HepG2 (cell line): ENCODE data around the gene CCZ1B. TPM values are rescaled to one million over a fixed set of nuclear protein-coding genes. Genes with fewer than 3 reads are reported as not detected.
"Not testable (repeated sequence)": the region's sequence is repeated elsewhere in the genome, so short reads cannot be mapped to it uniquely, and the experiment has no call there.

Experiments used
- ATAC-seq: fragments of 200-7000 bp; cut with Tn5 transposase; 3 replicates; pipeline ENCODE4 v1.9.1; 2020; ENCODE audit warnings: mild to moderate bottlenecking, moderate library complexity
- BruUV-seq: library from RNA; stranded (reverse); fragments of 400-500 nt; replicated peaks from 2 replicates; lab custom pipeline; 2021; lab: Mats Ljungman, UMichigan
- CTCF ChIA-PET: fragments of 300-600 bp; formaldehyde crosslinking; extraction: SDS; loops from one replicate; lab custom pipeline; 2021; ENCODE audit warnings: low total read pairs, inconsistent platforms, low intra/inter-chr PET ratio; lab: Yijun Ruan, JAX
- POLR2A ChIA-PET: fragments of 350-600 bp; sonication (Branson Sonifier 250); formaldehyde crosslinking; loops from one replicate; lab custom pipeline; 2020; ENCODE audit warnings: antibody characterized with exemption, inconsistent platforms; lab: Yijun Ruan, JAX
- DNase-seq: peaks from one replicate; pipeline ENCODE4 v3.0.0-alpha.2; 2015; ENCODE audit warnings: low spot score
- FAIRE-seq: peaks from 3 replicates; lab custom pipeline; 2011; peaks lifted over from hg19 to GRCh38; lab: Jason Lieb, UNC
- H2AFZ ChIP-seq: one replicate; pipeline ENCODE4 v1.6.1; 2011; ENCODE audit warnings: low read length, inconsistent platforms
- H3K27ac ChIP-seq: fragments of 300-600 bp; 3 replicates; pipeline ENCODE4 v1.8.0; 2011; ENCODE audit warnings: mixed run types, mild to moderate bottlenecking, mixed read lengths, low read length, inconsistent platforms; ENCODE audit not compliant: insufficient read depth; ENCODE audit errors: extremely low read length
- H3K27me3 ChIP-seq, 2 experiments: fragments of 200-600 bp in 1 of 2; 2 replicates in 1 of 2; 3 replicates in 1 of 2; pipeline versions ENCODE4 v1.6.0 to v1.8.0; 2011; ENCODE audit warnings: low read length in 2 of 2, mild to moderate bottlenecking in 2 of 2, moderate library complexity in 2 of 2, inconsistent platforms in 1 of 2; ENCODE audit not compliant: insufficient read depth in 2 of 2, control insufficient read depth in 1 of 2
- H3K36me3 ChIP-seq, 2 experiments: fragments of 200-600 bp in 1 of 2; replicated peaks in 1 of 2; 2 replicates in 1 of 2; 3 replicates in 1 of 2; pipeline versions ENCODE4 v1.5.1 to v1.8.0; 2011; ENCODE audit warnings: low read length in 2 of 2, inconsistent platforms in 1 of 2; ENCODE audit not compliant: insufficient read depth in 2 of 2, control insufficient read depth in 1 of 2
- H3K4me1 ChIP-seq: 2 replicates; pipeline ENCODE4 v1.5.1; 2012; ENCODE audit warnings: low read length, inconsistent platforms; ENCODE audit not compliant: insufficient read depth
- H3K4me2 ChIP-seq: 2 replicates; pipeline ENCODE4 v1.6.0; 2011; ENCODE audit warnings: low read depth, low read length, inconsistent platforms
- H3K4me3 ChIP-seq, 3 experiments: fragments of 200-600 bp in 1 of 3; sonication (generic), shearing (Covaris generic) in 1 of 3; replicated peaks in 1 of 3; 2 replicates each; pipeline ENCODE4 v1.5.1; 2011 to 2016; ENCODE audit warnings: low read length in 3 of 3, inconsistent platforms in 2 of 3, low read depth in 2 of 3, mild to moderate bottlenecking in 2 of 3, control low read depth in 1 of 3, mixed read lengths in 1 of 3; ENCODE audit not compliant: insufficient read depth in 1 of 3
- H3K79me2 ChIP-seq: one replicate; pipeline ENCODE4 v1.6.1; 2011; ENCODE audit warnings: low read length, inconsistent platforms; ENCODE audit not compliant: insufficient read depth
- H3K9ac ChIP-seq: 2 replicates; pipeline ENCODE4 v1.6.0; 2011; ENCODE audit warnings: mild to moderate bottlenecking, low read depth, low read length, inconsistent platforms; ENCODE audit not compliant: insufficient read depth
- H3K9me3 ChIP-seq: 2 replicates; pipeline ENCODE4 v1.5.1; 2012; ENCODE audit warnings: mild to moderate bottlenecking, low read length
- H4K20me1 ChIP-seq: 2 replicates; pipeline ENCODE4 v1.6.0; 2011; ENCODE audit warnings: inconsistent platforms, mild to moderate bottlenecking, low read length, moderate library complexity; ENCODE audit not compliant: insufficient read depth
- WGBS: methylation state at CpG from one replicate; pipeline ENCODE4 v1.1.6; 2017; ENCODE audit warnings: low lambda C conversion rate; 5-methylcytosine and 5-hydroxymethylcytosine counted together
- in situ Hi-C: cut with HindIII; loops from 2 replicates; pipeline ENCODE4 v1.10.0; 2017; ENCODE audit warnings: low pct_unique_long_range_greater_than_20kb; ENCODE audit not compliant: extremely low pct_ligation_motif_present
- intact Hi-C: fragments of 100-400 bp; cut with micrococcal nuclease; formaldehyde crosslinking; loops from one replicate; pipeline ENCODE4 v1.10.0; 2022; ENCODE audit not compliant: unreplicated experiment
- polyA plus RNA-seq, 8 experiments: library from polyadenylated mRNA; depleted of rRNA in 3 of 8; stranded (reverse) in 7 of 8; unstranded in 1 of 8; fragments of >200 nt; fragmentation: Illumina TruSeq in 4 of 8; extraction: Trizol in 4 of 8; gene quantifications; 2 replicates each; pipeline versions ENCODE4 v1.2.1 to v1.2.3, GENCODE V29; 2011 to 2016; ENCODE audit warnings: low read depth in 4 of 8, missing spikeins in 1 of 8, mixed read lengths in 1 of 8; ENCODE audit not compliant: insufficient read depth in 1 of 8
- total RNA-seq, 5 experiments: library from RNA; depleted of rRNA; stranded (reverse); fragments of >200 nt; fragmentation: Illumina TruSeq; extraction: Trizol; gene quantifications; 2 replicates each; pipeline ENCODE4 v1.2.3, GENCODE V29; 2016; ENCODE audit warnings: low read depth in 1 of 5

CCZ1B gene
- total and polyA plus RNA-seq, 2 of the 13 experiments (the other 11 are each of a cell fraction or from before 2014, with no cell fraction given) = 24.4 to 50.0 TPM

- DNase-seq, POLR2A ChIA-PET, in situ Hi-C loops, FAIRE-seq, H3K9ac ChIP-seq, H3K79me2 ChIP-seq, H3K9me3 ChIP-seq, H3K27ac ChIP-seq, ATAC-seq, H2AFZ ChIP-seq, H4K20me1 ChIP-seq, H3K36me3 ChIP-seq, BruUV-seq, CTCF ChIA-PET, H3K4me3 ChIP-seq, H3K27me3 ChIP-seq, H3K4me2 ChIP-seq, H3K4me1 ChIP-seq, intact Hi-C loops: not testable (repeated sequence)
- WGBS = 77% methylated on average over 13 of the region's 71 CpGs
Observed at GRCh38 chr7:6854747-6855562, 28.9 kb upstream of the CCZ1B start.

DNA sequence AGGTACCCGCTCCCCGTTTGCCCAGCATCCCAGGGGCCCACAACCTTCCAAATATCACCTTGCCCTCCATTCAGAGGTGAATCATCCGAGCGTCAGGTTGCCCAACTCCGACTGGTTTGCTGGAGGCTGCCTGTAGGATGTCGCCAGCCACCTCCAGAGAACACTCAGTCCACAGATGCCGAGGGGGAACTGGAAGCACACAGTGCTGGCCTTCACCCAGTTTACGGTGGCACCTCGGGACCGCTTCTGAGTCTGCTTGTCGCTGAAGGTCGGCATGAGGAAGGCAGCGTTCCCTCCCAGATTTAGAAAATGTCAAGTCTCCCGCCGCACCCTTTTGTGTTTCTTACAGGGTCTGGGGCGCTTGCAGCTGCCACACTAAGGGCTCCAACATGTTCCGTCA, 27.6 kb upstream of the CCZ1B start:
- H3K4me3 ChIP-seq, H2AFZ ChIP-seq, H4K20me1 ChIP-seq, POLR2A ChIA-PET, H3K36me3 ChIP-seq, DNase-seq, BruUV-seq, H3K79me2 ChIP-seq, intact Hi-C loops, H3K9me3 ChIP-seq, ATAC-seq, H3K4me2 ChIP-seq, FAIRE-seq, CTCF ChIA-PET, in situ Hi-C loops, H3K4me1 ChIP-seq, H3K27me3 ChIP-seq, H3K27ac ChIP-seq, H3K9ac ChIP-seq: not testable (repeated sequence)
- 50% methylated on average over 2 of the region's 17 CpGs for WGBS

DNA sequence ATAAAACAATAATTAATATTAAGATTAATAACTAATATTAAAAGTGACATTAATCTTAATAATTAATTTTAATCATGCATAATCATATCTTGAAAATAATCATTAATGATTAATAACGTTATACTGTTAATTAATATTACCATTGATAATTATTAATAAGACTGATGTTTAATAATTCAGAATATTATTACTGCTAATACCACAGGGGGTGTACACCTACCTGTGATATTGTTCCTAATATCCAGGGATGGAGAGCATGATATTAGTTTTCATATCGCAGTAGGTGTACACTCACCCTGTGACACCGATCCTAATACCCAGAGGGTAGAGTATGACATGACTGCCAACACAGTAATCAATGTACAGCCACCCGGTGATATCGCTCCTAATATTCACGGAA, 23.1 kb upstream of the CCZ1B start:
- POLR2A ChIA-PET, in situ Hi-C loops: not testable (repeated sequence)

DNA sequence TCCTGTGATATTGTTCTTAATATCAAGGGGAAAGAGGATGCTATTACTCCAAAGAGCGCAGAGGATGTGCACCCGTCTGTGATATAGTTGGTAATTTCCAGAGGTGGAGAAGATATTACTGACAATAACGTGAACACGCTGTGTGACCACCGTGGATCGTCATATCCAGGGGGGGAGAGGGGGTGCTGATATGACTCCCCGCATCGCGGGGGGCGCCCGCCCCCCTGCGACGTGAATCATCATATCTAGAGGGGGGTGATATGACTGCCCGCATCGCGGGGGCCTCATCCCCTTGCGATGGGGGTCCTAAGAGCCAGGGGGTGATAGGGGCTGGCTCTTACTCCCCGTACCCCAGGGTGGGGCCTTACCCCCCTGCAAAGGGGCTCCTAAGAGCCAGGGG, 21.7 kb upstream of the CCZ1B start:
- ATAC-seq, H3K36me3 ChIP-seq, H3K27ac ChIP-seq, H3K9ac ChIP-seq, H3K79me2 ChIP-seq, FAIRE-seq, POLR2A ChIA-PET, CTCF ChIA-PET, H3K9me3 ChIP-seq, H4K20me1 ChIP-seq, BruUV-seq, in situ Hi-C loops, H3K4me3 ChIP-seq, H3K27me3 ChIP-seq, intact Hi-C loops, H3K4me2 ChIP-seq, DNase-seq, H2AFZ ChIP-seq: not testable (repeated sequence)
- 68% methylated on average over 18 of the region's 18 CpGs for WGBS
- H3K4me1 ChIP-seq = peaks cover 33% of the 10 kb centered on the region

More for the DNA sequence above, 23.1 kb upstream of the CCZ1B start:
- CTCF ChIA-PET, BruUV-seq, H3K9me3 ChIP-seq, ATAC-seq, H3K4me3 ChIP-seq, H3K27me3 ChIP-seq, H3K4me2 ChIP-seq, DNase-seq, intact Hi-C loops, H3K9ac ChIP-seq, H4K20me1 ChIP-seq, H2AFZ ChIP-seq, H3K27ac ChIP-seq, FAIRE-seq, H3K79me2 ChIP-seq, H3K36me3 ChIP-seq: not testable (repeated sequence)
- WGBS = 55% methylated on average over 6 of the region's 6 CpGs
- H3K4me1 ChIP-seq = peaks cover 19% of the 10 kb centered on the region
